HG03432 (cell line): ENCODE results near the gene GIPR.
"Not testable (repeated sequence)": the region's sequence is repeated elsewhere in the genome, so short reads cannot be mapped to it uniquely, and the experiment has no call there.

Experiments used
- ATAC-seq: cut with Tn5 transposase; IDR thresholded peaks from one replicate; pipeline ENCODE4 v1.9.1; 2021; ENCODE audit warnings: mild to moderate bottlenecking, moderate library complexity; ENCODE audit not compliant: unreplicated experiment

Gene GIPR

GRCh38 chr19:45645631-45646344 is 22.2 kb upstream of the GIPR start:
- ATAC-seq: peak; percentile 25

GRCh38 chr19:45646345-45646698 is 21.7 kb upstream of the GIPR start:
- ATAC-seq: no peak

GRCh38 chr19:45650722-45651121 is 17.3 kb upstream of the GIPR start:
- no peak for ATAC-seq

- ATAC-seq: no peak
Measured at GRCh38 chr19:45653634-45654033, 14.4 kb upstream of the GIPR start.

GRCh38 chr19:45655073-45655472 is 12.9 kb upstream of the GIPR start:
- ATAC-seq: no peak

- ATAC-seq: no peak
Measured at GRCh38 chr19:45657520-45658167, 10.4 kb upstream of the GIPR start.

GRCh38 chr19:45659096-45659729 is 8.8 kb upstream of the GIPR start:
- no peak for ATAC-seq

GRCh38 chr19:45660636-45661035 is 7.4 kb upstream of the GIPR start:
- ATAC-seq: no peak

GRCh38 chr19:45663800-45664199 is 4.2 kb upstream of the GIPR start:
- ATAC-seq: no peak

- ATAC-seq: no peak
Measured at GRCh38 chr19:45664575-45664974, 3.4 kb upstream of the GIPR start.

GRCh38 chr19:45668342-45668871 is 386 bp downstream of the GIPR start:
- ATAC-seq: peak; percentile 10

- peak; percentile 51 for ATAC-seq
Measured at GRCh38 chr19:45670670-45671453, 2.8 kb downstream of the GIPR start.

- ATAC-seq: no peak
Measured at GRCh38 chr19:45674946-45675345, 6.9 kb downstream of the GIPR start.

- ATAC-seq: no peak
Measured at GRCh38 chr19:45676851-45677263, 8.8 kb downstream of the GIPR start.

GRCh38 chr19:45677351-45678230 is 9.6 kb downstream of the GIPR start:
- no peak for ATAC-seq

GRCh38 chr19:45681391-45682015 is 13.5 kb downstream of the GIPR start:
- peak; percentile 75 for ATAC-seq

- ATAC-seq: no peak
Measured at GRCh38 chr19:45682117-45682516, 14.1 kb downstream of the GIPR start.

- no peak for ATAC-seq
Measured at GRCh38 chr19:45682908-45683307, 14.9 kb downstream of the GIPR start.

GRCh38 chr19:45685045-45685444 is 17.0 kb downstream of the GIPR start:
- not testable (repeated sequence) for ATAC-seq

GRCh38 chr19:45687599-45687998 is 19.6 kb downstream of the GIPR start:
- ATAC-seq: no peak
